NB4 (cell line): ENCODE measurements around the gene ABTB2.

Experiments used
- DNase-seq: peaks from one replicate; pipeline ENCODE4 v3.0.0; 2010; ENCODE audit warnings: low read depth
- H3K4me3 ChIP-seq: one replicate; pipeline ENCODE4 v1.5.1; 2011; ENCODE audit warnings: mild to moderate bottlenecking, low read depth, low read length, moderate library complexity
- CTCF ChIP-seq: IDR thresholded peaks from one replicate; pipeline ENCODE4 v1.5.1; 2012; ENCODE audit warnings: low read depth, low read length
- MAX ChIP-seq: IDR thresholded peaks from 2 replicates; pipeline ENCODE4 v1.6.1; 2011; ENCODE audit warnings: low read depth, low read length
- MYC ChIP-seq: IDR thresholded peaks from 2 replicates; pipeline ENCODE4 v1.6.1; 2011; ENCODE audit warnings: low read depth, low read length
- POLR2A ChIP-seq: IDR thresholded peaks from 2 replicates; pipeline ENCODE4 v1.6.1; 2011; ENCODE audit warnings: mild to moderate bottlenecking; ENCODE audit not compliant: insufficient read length; ENCODE audit errors: extremely low read depth

Gene ABTB2

DNA sequence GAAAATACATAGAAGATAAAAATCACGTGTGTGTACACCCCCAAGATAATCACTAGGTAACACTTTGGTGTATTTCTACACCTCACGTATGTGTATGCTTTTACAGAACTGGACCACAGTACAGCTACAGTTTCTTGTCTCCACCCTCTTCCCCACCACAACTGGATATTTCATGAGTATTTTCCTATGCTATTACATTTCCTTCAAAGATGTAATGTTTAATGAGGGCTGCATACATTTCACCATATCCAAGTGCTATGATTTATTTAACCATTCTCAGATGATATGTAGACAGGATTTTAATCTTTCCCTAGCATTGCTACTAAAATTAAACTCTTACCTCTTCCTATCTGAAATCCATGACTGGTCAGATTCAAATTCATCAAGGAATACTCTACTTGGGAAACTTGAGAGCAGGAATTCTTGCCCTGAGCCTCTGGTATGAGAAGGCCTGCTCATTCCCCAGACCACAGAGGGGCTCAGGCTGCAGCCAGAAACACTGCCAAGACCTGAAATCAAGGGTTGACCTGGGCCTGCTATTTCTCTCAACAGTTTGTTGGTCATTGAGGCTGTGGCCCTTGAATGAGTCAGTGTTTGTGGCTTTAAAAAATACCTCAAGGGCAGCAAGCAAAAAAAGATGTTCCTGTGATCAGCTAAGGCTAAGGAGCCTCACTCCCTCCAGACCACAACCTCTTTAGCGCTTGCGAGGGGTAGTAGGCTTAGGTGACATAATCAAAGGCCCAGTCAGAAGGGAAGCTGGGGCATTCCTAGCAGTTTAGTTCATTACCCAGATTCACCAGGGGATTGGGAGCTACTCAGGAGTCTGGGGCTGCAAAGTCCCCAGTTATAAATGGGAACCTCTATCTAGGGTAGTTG lies 55.5 kb downstream of the ABTB2 start:
- no peak overlapping the region for H3K4me3 ChIP-seq
- TF ChIP-seq POLR2A (no peak), MYC (no peak), MAX (no peak), CTCF (no peak)
- peak; percentile 90 for DNase-seq

- 0 out of 2 replicates have a peak, but pooled peaks have one; percentile 13 for TF ChIP-seq MYC
- no peak for TF ChIP-seq POLR2A
- peak; percentile 41; the same call in 1 of the 2 replicates for TF ChIP-seq MAX
- TF ChIP-seq CTCF = no peak
- peak; percentile 45 for DNase-seq
- peak overlapping the region; percentile 2 for H3K4me3 ChIP-seq
Measured at GRCh38 chr11:34300926-34301295, 56.9 kb downstream of the ABTB2 start.

GRCh38 chr11:34300026-34300925 lies 57.5 kb downstream of the ABTB2 start:
- no peak for TF ChIP-seq MAX
- TF ChIP-seq MYC = no peak
- no peak for TF ChIP-seq POLR2A
- no peak for TF ChIP-seq CTCF
- peak overlapping the region; percentile 2 for H3K4me3 ChIP-seq
- peak; percentile 56 for DNase-seq

DNA sequence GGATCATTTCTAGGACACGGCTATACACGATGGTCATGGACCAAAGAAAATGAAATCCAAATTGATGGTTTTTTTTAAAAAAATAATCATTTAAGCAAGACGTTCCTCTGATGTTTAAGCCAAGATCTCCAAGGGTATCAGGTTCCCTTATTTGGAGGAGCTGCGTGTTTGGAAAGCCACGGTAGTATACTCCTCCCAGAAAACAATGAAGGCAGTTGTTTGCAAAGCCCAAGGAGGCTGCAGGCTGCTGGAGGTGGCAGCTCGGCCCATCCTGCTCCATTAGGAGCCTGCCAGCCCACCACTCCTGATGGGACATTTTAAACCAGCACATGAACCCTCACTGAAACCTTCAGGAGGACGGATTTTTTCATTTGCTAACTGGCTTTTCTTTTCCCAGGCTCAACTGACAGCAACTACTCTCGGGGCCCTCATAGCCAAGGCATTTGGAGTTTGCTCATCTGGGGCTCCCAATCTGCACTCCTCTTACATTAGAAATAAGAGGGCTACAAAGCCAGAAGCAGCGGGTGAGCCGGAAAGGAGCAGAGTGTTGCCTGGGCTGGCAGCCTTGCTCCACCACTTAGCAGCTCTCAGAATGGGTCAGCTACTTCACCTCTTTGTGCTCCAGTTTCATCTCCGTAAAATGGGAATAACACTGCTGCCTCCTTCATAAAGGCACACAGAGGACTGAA lies 58.4 kb downstream of the ABTB2 start:
- H3K4me3 ChIP-seq = no peak overlapping the region
- no peak for DNase-seq
- TF ChIP-seq MYC (no peak), POLR2A (no peak), MAX (no peak), CTCF (no peak)

DNA sequence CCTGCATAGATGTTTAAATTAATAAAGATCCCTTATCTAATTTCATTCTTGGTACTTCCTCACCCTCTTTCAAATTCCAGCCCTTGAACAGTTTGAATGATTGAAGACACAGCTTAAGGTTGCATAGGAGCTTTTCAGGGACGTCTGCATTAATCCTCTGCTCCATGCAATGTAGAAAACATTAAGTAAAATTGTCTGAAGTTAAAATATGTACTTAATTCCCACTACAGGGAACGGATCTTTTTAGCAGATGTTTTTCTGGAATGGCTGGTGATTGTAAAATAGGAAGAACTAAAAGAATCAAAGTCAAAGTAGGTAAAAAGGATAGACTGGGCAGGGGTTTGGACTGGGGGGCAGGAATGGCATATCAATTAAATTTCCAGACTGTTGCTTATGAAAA lies 58.9 kb downstream of the ABTB2 start:
- H3K4me3 ChIP-seq = no peak overlapping the region
- DNase-seq = no peak
- TF ChIP-seq POLR2A (no peak), MAX (no peak), MYC (no peak), CTCF (no peak)
